ENCODE data around the gene DIABLO.

Gene DIABLO

DNA sequence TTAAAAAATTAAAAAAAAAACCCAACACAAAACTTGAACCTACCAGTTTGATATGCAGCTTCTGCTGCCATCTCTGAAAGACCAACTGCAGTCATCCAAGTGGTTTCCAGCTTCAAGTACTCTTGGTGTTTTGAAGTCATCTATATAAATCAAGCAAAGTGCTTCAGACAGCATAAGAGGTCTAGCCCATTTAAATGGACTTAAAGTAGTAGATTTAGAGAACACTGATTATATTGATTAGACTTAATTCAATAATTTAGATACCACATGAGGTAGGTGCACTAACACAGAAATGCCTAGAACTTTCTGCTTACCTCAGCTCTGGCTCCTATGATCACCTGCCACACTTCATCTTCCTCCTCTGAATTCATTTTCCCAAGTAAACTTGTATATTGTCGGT is 9.4 kb downstream of the DIABLO start:
- no CpG with 5 or more reads among the region's 1 CpG for WGBS (ENCODE audit: insufficient coverage, insufficient read length)
- Histone ChIP-seq H3K27me3 (ENCODE audit: control insufficient read depth, insufficient read depth, low read length) (no peaks in the 10 kb centered on the region), H3K27ac (ENCODE audit: low read length) (no peak overlapping the region), H3K4me3 (ENCODE audit: low read length) (no peak overlapping the region), H3K4me1 (ENCODE audit: control insufficient read depth, insufficient read depth, low read length) (no peaks in the 10 kb centered on the region), H3K9me3 (ENCODE audit: control insufficient read depth, insufficient read depth, low read length) (no peaks in the 10 kb centered on the region), H3K36me3 (ENCODE audit: control insufficient read depth, insufficient read depth, low read length) (peaks cover 21% of the 10 kb centered on the region)
- DNase-seq (ENCODE audit: low read depth, low spot score): no peak

DNA sequence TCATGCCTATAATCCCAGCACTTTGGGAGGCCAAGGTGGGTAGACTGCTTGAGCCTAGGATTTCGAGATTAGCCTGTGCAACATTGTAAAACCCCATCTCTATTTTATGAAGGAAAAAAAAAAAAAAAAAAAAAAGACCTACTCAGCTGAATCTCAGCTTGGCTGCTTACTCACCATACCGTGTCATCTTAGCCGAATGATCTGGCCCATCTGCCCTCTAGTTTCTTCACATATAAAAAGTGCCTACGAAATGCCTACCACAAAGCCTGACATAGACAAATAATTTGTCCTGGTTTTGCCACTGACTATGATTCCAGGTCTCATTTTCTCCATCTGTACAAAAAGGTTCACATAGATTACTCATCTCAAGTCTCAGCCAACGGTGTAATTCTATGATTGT is 10.1 kb downstream of the DIABLO start:
- no peak overlapping the region for H3K4me3 ChIP-seq (ENCODE audit: low read length)
- WGBS (ENCODE audit: insufficient coverage, insufficient read length): no CpG with 5 or more reads among the region's 5 CpGs
- H3K27ac ChIP-seq (ENCODE audit: low read length): no peak overlapping the region
- H3K9me3 ChIP-seq (ENCODE audit: control insufficient read depth, insufficient read depth, low read length): no peaks in the 10 kb centered on the region
- no peaks in the 10 kb centered on the region for H3K27me3 ChIP-seq (ENCODE audit: control insufficient read depth, insufficient read depth, low read length)
- H3K4me1 ChIP-seq (ENCODE audit: control insufficient read depth, insufficient read depth, low read length): no peaks in the 10 kb centered on the region
- no peak for DNase-seq (ENCODE audit: low read depth, low spot score)
- peaks cover 21% of the 10 kb centered on the region for H3K36me3 ChIP-seq (ENCODE audit: control insufficient read depth, insufficient read depth, low read length)

DNA sequence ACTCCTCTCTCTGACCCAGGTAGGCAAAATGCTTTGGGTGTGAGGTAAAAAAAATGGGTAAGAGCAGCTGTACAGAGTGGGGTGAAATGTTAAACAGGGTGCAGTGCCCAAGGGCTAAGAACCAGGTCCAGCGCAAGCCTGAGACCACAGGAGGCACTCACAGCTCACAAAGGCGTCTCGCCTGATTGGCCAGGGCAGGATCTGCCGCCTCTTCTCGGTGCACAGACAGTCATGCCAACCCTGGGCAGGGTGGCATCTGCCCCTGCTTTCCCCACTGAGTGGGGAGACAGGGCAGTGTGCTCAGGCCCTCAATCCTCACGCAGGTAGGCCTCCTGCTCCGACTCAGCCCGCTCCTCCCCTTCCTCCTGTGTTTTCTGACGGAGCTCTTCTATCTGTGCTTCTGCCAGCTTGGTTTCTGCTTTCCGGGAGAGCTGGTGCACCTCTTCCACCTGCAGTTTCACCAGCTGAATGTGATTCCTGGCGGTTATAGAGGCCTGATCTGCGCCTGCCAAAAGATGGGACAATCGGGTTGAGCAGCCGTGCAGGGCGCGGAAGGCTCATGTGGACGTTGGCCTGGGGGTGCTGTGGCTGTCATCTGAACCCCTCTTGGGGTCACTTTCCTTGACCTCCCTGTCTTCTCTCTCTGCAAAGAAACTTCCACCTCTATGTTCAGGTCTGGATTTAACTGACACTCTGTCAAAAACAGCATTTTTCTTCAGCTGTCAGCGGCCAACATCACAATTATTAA is 17.6 kb downstream of the DIABLO start:
- H3K27ac ChIP-seq (ENCODE audit: low read length): no peak overlapping the region
- peaks cover 13% of the 10 kb centered on the region for H3K36me3 ChIP-seq (ENCODE audit: control insufficient read depth, insufficient read depth, low read length)
- DNase-seq (ENCODE audit: low read depth, low spot score): no peak
- peaks cover 11% of the 10 kb centered on the region; the same call in 1 of the 2 replicates for H3K27me3 ChIP-seq (ENCODE audit: control insufficient read depth, insufficient read depth, low read length)
- WGBS (ENCODE audit: insufficient coverage, insufficient read length): no CpG with 5 or more reads among the region's 18 CpGs
- H3K9me3 ChIP-seq (ENCODE audit: control insufficient read depth, insufficient read depth, low read length): no peaks in the 10 kb centered on the region
- no peak overlapping the region for H3K4me3 ChIP-seq (ENCODE audit: low read length)
- peaks cover 5% of the 10 kb centered on the region; the same call in 1 of the 2 replicates for H3K4me1 ChIP-seq (ENCODE audit: control insufficient read depth, insufficient read depth, low read length)

DNA sequence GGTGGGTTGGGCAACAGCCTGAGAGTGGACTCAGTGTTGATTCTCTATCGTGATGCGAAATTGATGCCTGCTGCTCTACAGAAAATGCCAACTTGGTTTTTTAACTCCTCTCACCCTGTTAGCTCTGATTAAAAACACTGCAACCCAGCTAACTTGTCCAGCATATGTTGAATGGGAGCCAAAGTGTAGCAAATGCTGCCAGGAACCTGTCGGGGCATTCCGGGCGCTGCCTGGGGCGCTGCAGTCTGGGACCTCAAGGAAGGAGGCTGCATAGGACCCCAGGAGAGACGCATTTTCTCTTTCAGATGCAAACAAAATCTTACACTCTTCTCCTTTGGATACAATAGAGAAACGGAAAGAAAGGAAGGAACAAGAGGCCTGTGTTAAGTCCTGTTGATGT is 18.5 kb downstream of the DIABLO start:
- Histone ChIP-seq H3K9me3 (ENCODE audit: control insufficient read depth, insufficient read depth, low read length) (no peaks in the 10 kb centered on the region), H3K4me3 (ENCODE audit: low read length) (no peak overlapping the region), H3K27me3 (ENCODE audit: control insufficient read depth, insufficient read depth, low read length) (peaks cover 11% of the 10 kb centered on the region; the same call in 1 of the 2 replicates), H3K36me3 (ENCODE audit: control insufficient read depth, insufficient read depth, low read length) (peaks cover 11% of the 10 kb centered on the region), H3K4me1 (ENCODE audit: control insufficient read depth, insufficient read depth, low read length) (peaks cover 5% of the 10 kb centered on the region; the same call in 1 of the 2 replicates), H3K27ac (ENCODE audit: low read length) (no peak overlapping the region)
- no CpG with 5 or more reads among the region's 8 CpGs for WGBS (ENCODE audit: insufficient coverage, insufficient read length)
- DNase-seq (ENCODE audit: low read depth, low spot score): no peak

DNA sequence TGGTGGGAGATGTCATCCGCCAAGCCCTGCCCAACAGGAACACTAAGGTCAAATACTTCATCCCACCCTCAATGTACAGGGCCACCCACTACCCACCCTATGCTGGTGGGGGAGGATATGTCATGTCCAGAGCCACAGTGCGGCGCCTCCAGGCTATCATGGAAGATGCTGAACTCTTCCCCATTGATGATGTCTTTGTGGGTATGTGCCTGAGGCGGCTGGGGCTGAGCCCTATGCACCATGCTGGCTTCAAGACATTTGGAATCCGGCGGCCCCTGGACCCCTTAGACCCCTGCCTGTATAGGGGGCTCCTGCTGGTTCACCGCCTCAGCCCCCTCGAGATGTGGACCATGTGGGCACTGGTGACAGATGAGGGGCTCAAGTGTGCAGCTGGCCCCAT is 18.9 kb downstream of the DIABLO start:
- no peak overlapping the region for H3K4me3 ChIP-seq (ENCODE audit: low read length)
- no peak for DNase-seq (ENCODE audit: low read depth, low spot score)
- no peaks in the 10 kb centered on the region for H3K9me3 ChIP-seq (ENCODE audit: control insufficient read depth, insufficient read depth, low read length)
- H3K36me3 ChIP-seq (ENCODE audit: control insufficient read depth, insufficient read depth, low read length): peaks cover 11% of the 10 kb centered on the region
- H3K27ac ChIP-seq (ENCODE audit: low read length): no peak overlapping the region
- H3K27me3 ChIP-seq (ENCODE audit: control insufficient read depth, insufficient read depth, low read length): peaks cover 11% of the 10 kb centered on the region; the same call in 1 of the 2 replicates
- peaks cover 5% of the 10 kb centered on the region; the same call in 1 of the 2 replicates for H3K4me1 ChIP-seq (ENCODE audit: control insufficient read depth, insufficient read depth, low read length)
- no CpG with 5 or more reads among the region's 8 CpGs for WGBS (ENCODE audit: insufficient coverage, insufficient read length)

GRCh38 chr12:122206111-122206881 is 19.6 kb downstream of the DIABLO start:
- H3K4me1 ChIP-seq (ENCODE audit: control insufficient read depth, insufficient read depth, low read length): peaks cover 5% of the 10 kb centered on the region; the same call in 1 of the 2 replicates
- DNase-seq (ENCODE audit: low read depth, low spot score): no peak
- H3K36me3 ChIP-seq (ENCODE audit: control insufficient read depth, insufficient read depth, low read length): peaks cover 11% of the 10 kb centered on the region
- H3K27me3 ChIP-seq (ENCODE audit: control insufficient read depth, insufficient read depth, low read length): peaks cover 11% of the 10 kb centered on the region; the same call in 1 of the 2 replicates
- H3K27ac ChIP-seq (ENCODE audit: low read length): no peak overlapping the region
- H3K9me3 ChIP-seq (ENCODE audit: control insufficient read depth, insufficient read depth, low read length): no peaks in the 10 kb centered on the region
- no CpG with 5 or more reads among the region's 27 CpGs for WGBS (ENCODE audit: insufficient coverage, insufficient read length)
- no peak overlapping the region for H3K4me3 ChIP-seq (ENCODE audit: low read length)

- peaks cover 11% of the 10 kb centered on the region; the same call in 1 of the 2 replicates for H3K27me3 ChIP-seq (ENCODE audit: control insufficient read depth, insufficient read depth, low read length)
- no peaks in the 10 kb centered on the region for H3K9me3 ChIP-seq (ENCODE audit: control insufficient read depth, insufficient read depth, low read length)
- WGBS (ENCODE audit: insufficient coverage, insufficient read length): no CpG with 5 or more reads among the region's 23 CpGs
- H3K4me3 ChIP-seq (ENCODE audit: low read length): no peak overlapping the region
- H3K4me1 ChIP-seq (ENCODE audit: control insufficient read depth, insufficient read depth, low read length): peaks cover 5% of the 10 kb centered on the region; the same call in 1 of the 2 replicates
- DNase-seq (ENCODE audit: low read depth, low spot score): no peak
- H3K36me3 ChIP-seq (ENCODE audit: control insufficient read depth, insufficient read depth, low read length): peaks cover 11% of the 10 kb centered on the region
- no peak overlapping the region for H3K27ac ChIP-seq (ENCODE audit: low read length)
Measured at GRCh38 chr12:122205053-122205925, 20.6 kb downstream of the DIABLO start.

DNA sequence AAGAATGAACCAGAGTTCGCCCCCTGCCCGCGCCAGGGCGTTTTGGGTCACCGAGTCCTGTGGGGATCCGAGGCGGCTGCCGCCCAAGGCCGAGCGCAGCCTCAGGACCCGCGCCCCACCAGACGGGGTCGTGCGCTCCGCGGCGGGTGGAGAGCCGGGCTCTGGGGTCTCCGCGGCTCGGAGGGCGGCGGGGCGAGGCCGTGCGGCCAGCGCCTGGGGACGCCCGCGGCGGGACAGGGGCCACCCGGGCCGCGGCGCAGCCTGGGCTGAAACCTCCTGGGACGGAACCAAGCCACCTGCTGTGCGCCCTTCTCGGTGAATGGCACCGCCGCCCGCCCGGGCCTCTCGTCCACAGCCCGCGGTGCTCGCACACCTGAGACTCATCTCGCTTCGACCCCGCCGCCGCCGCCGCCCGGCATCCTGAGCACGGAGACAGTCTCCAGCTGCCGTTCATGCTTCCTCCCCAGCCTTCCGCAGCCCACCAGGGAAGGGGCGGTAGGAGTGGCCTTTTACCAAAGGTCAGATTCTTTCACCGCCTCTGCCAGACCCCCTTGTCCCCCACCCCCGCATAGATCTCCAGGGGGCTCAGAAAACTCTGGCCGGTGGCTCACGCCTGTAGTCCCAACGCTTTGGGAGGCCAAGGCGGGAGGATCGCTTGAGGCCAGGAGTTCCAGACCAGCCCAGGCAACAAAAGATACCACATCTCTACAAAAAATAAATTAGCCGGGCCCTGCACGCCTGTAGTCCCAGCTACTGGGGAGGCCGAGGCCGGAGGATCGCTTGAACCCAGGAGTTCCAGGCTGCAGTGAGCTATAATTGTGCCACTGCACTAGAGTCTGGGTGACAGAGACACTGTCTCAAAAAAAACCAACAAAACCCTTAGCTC is 21.4 kb downstream of the DIABLO start:
- peaks cover 5% of the 10 kb centered on the region; the same call in 1 of the 2 replicates for H3K4me1 ChIP-seq (ENCODE audit: control insufficient read depth, insufficient read depth, low read length)
- no peak overlapping the region for H3K27ac ChIP-seq (ENCODE audit: low read length)
- peak overlapping the region; percentile 65; the same call in 1 of the 2 replicates for H3K4me3 ChIP-seq (ENCODE audit: low read length)
- H3K27me3 ChIP-seq (ENCODE audit: control insufficient read depth, insufficient read depth, low read length): peaks cover 11% of the 10 kb centered on the region; the same call in 1 of the 2 replicates
- H3K36me3 ChIP-seq (ENCODE audit: control insufficient read depth, insufficient read depth, low read length): peaks cover 11% of the 10 kb centered on the region
- H3K9me3 ChIP-seq (ENCODE audit: control insufficient read depth, insufficient read depth, low read length): no peaks in the 10 kb centered on the region
- no peak for DNase-seq (ENCODE audit: low read depth, low spot score)
- no CpG with 5 or more reads among the region's 71 CpGs for WGBS (ENCODE audit: insufficient coverage, insufficient read length)

DNA sequence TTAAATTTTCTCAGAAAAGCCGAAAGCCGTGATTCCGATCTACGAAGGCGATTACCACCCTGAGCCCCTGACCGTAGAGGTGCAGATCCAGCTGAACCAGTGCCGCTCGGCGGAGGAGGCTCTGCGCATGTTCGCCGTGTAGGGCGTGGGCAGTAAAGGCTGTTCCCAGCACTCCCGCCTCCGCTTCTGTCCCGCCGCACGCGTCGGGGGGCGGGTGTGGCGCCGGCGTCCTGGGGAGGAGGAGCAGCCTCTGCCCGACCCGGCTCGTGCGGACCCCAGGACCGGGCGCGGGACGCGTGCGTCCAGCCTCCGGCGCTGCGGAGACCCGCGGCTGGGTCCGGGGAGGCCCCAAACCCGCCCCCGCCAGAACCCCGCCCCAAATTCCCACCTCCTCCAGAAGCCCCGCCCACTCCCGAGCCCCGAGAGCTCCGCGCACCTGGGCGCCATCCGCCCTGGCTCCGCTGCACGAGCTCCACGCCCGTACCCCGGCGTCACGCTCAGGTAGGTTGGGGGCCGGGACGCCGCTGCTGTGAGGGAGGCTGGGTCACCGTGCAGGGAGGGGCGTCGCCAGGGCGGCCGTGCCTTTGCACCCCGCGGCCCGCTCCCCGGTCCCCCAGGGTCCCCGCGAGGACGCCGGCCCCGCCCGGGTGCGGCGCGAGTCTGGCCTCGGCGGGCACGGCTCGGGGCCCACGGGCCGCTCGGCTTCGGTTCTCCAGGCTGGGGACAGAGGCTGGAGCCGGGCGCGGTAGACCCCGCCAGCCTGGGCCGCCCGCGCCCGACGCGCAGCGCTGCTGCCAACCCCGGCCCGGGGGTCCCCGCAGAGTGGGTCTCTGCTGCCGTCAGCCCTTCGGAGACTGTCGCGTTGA is 22.3 kb downstream of the DIABLO start, which contains the start of gene B3GNT4:
Gene B3GNT4 (plus strand): TSS at position 409 of the 866 bp plus-strand sequence. CDS start 910 bp downstream, outside the sequence.
- Histone ChIP-seq H3K4me1 (ENCODE audit: control insufficient read depth, insufficient read depth, low read length) (peaks cover 5% of the 10 kb centered on the region; the same call in 1 of the 2 replicates), H3K36me3 (ENCODE audit: control insufficient read depth, insufficient read depth, low read length) (peaks cover 10% of the 10 kb centered on the region), H3K27ac (ENCODE audit: low read length) (no peak within 1 kb of the TSS), H3K4me3 (ENCODE audit: low read length) (peak within 1 kb of the TSS; percentile 65), H3K27me3 (ENCODE audit: control insufficient read depth, insufficient read depth, low read length) (peaks cover 11% of the 10 kb centered on the region; the same call in 1 of the 2 replicates), H3K9me3 (ENCODE audit: control insufficient read depth, insufficient read depth, low read length) (no peaks in the 10 kb centered on the region)
- WGBS (ENCODE audit: insufficient coverage, insufficient read length): no CpG with 5 or more reads among the region's 104 CpGs
- DNase-seq (ENCODE audit: low read depth, low spot score): no peak

All from iPS DF 6.9 (cell line).